ENCODE data around the gene GATA1.

GRCh38 chrX:48815266-48815665 lies 28.9 kb downstream of the GATA1 start:
- TF ChIP-seq, protein P1, sequence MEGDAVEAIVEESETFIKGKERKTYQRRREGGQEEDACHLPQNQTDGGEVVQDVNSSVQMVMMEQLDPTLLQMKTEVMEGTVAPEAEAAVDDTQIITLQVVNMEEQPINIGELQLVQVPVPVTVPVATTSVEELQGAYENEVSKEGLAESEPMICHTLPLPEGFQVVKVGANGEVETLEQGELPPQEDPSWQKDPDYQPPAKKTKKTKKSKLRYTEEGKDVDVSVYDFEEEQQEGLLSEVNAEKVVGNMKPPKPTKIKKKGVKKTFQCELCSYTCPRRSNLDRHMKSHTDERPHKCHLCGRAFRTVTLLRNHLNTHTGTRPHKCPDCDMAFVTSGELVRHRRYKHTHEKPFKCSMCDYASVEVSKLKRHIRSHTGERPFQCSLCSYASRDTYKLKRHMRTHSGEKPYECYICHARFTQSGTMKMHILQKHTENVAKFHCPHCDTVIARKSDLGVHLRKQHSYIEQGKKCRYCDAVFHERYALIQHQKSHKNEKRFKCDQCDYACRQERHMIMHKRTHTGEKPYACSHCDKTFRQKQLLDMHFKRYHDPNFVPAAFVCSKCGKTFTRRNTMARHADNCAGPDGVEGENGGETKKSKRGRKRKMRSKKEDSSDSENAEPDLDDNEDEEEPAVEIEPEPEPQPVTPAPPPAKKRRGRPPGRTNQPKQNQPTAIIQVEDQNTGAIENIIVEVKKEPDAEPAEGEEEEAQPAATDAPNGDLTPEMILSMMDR (IDR thresholded peaks at IDR 0.05), result no peak
- no peak for TF ChIP-seq POLR2A (IDR thresholded peaks at IDR 0.05)

All from heart left ventricle (tissue), 13 donors.